DOHH2 (cell line): ENCODE measurements around the gene TGFBR2.
"Not testable (repeated sequence)": the region's sequence is repeated elsewhere in the genome, so short reads cannot be mapped to it uniquely, and the experiment has no call there.

Source experiments
- CTCF ChIP-seq: fragments of 200-600 bp; sonication (generic); IDR thresholded peaks from one replicate; pipeline ENCODE4 v1.5.1; 2014; ENCODE audit warnings: antibody characterized with exemption, mild to moderate bottlenecking, low read depth, low read length; ENCODE audit not compliant: poor library complexity, severe bottlenecking
- EZH2phosphoT487 ChIP-seq: fragments of 200-600 bp; sonication (generic); IDR thresholded peaks from 2 replicates; pipeline ENCODE4 v1.6.1; 2017; ENCODE audit warnings: borderline replicate concordance, mild to moderate bottlenecking, antibody characterized with exemption, low read length, moderate library complexity, mixed read lengths

- not testable (repeated sequence) for TF ChIP-seq CTCF, EZH2phosphoT487
These were observed 63.0 kb downstream of the TGFBR2 start for GRCh38 chr3:30669360-30669934.
